CD14-positive monocyte (primary cell): ENCODE measurements around the gene SPATS2. TPM values are rescaled to one million over a fixed set of nuclear protein-coding genes. Genes with fewer than 3 reads are reported as not detected.

ENCODE experiments used
- DNase-seq, 3 donors: peaks; one replicate each; pipeline ENCODE4 v3.0.0-alpha.2; 2011 to 2022
- H2AFZ ChIP-seq: 2 replicates; pipeline ENCODE4 v1.6.0; 2012; ENCODE audit warnings: mild to moderate bottlenecking, low read depth, low read length, inconsistent platforms; ENCODE audit not compliant: insufficient read depth, poor library complexity, severe bottlenecking
- H3K27ac ChIP-seq, 2 donors: 1 replicate in 1 of 2; 2 replicates in 1 of 2; pipeline ENCODE4 v1.5.1; 2012 to 2013; ENCODE audit warnings: low read length in 2 of 2, control low read depth in 1 of 2, inconsistent platforms in 1 of 2, low read depth in 1 of 2, mild to moderate bottlenecking in 1 of 2
- H3K27me3 ChIP-seq, 2 donors: one replicate each; pipeline versions ENCODE4 v1.6.0 to v1.6.1; 2011 to 2013; ENCODE audit warnings: low read length in 2 of 2; ENCODE audit not compliant: control insufficient read depth in 2 of 2, insufficient read depth in 2 of 2
- H3K36me3 ChIP-seq, 2 donors: replicated peaks in 1 of 2; 1 replicate in 1 of 2; 2 replicates in 1 of 2; pipeline versions ENCODE4 v1.5.1 to v1.6.1; 2012 to 2013; ENCODE audit warnings: low read length in 2 of 2, control low read depth in 1 of 2, inconsistent platforms in 1 of 2, mild to moderate bottlenecking in 1 of 2; ENCODE audit not compliant: insufficient read depth in 2 of 2, control insufficient read depth in 1 of 2
- H3K4me1 ChIP-seq, 2 donors: 1 replicate in 1 of 2; 2 replicates in 1 of 2; pipeline versions ENCODE4 v1.5.1 to v1.6.1; 2012 to 2013; ENCODE audit warnings: low read length in 2 of 2, control low read depth in 1 of 2, inconsistent platforms in 1 of 2, mild to moderate bottlenecking in 1 of 2, moderate library complexity in 1 of 2; ENCODE audit not compliant: insufficient read depth in 2 of 2, control insufficient read depth in 1 of 2
- H3K4me2 ChIP-seq: replicated peaks from 2 replicates; pipeline ENCODE3; 2012; ENCODE audit warnings: low read length, moderate library complexity, mild to moderate bottlenecking; ENCODE audit not compliant: poor library complexity, severe bottlenecking; ENCODE audit errors: extremely low read depth
- H3K4me3 ChIP-seq, 3 experiments: fragments of 200-600 bp in 1 of 3; sonication (generic) in 1 of 3; replicated peaks in 1 of 3; 1 replicate in 2 of 3; 2 replicates in 1 of 3; pipeline ENCODE4 v1.5.1; 2011 to 2013; ENCODE audit warnings: low read length in 3 of 3, mild to moderate bottlenecking in 3 of 3, control low read depth in 2 of 3, low read depth in 2 of 3, inconsistent platforms in 1 of 3, moderate library complexity in 1 of 3
- H3K79me2 ChIP-seq: 2 replicates; pipeline ENCODE4 v1.6.0; 2012; ENCODE audit warnings: mild to moderate bottlenecking, control low read depth, inconsistent platforms, low read length, moderate library complexity; ENCODE audit not compliant: insufficient read depth
- H3K9ac ChIP-seq: 2 replicates; pipeline ENCODE4 v1.6.0; 2017; ENCODE audit warnings: low read length, mild to moderate bottlenecking; ENCODE audit not compliant: insufficient read depth, poor library complexity, severe bottlenecking
- H3K9me3 ChIP-seq, 2 donors: replicated peaks in 1 of 2; 1 replicate in 1 of 2; 2 replicates in 1 of 2; pipeline versions ENCODE4 v1.5.1 to v1.6.1; 2012 to 2013; ENCODE audit warnings: low read length in 2 of 2, control low read depth in 1 of 2; ENCODE audit not compliant: control insufficient read depth in 1 of 2, insufficient read depth in 1 of 2
- H4K20me1 ChIP-seq: 2 replicates; pipeline ENCODE4 v1.6.0; 2012; ENCODE audit warnings: mild to moderate bottlenecking, low read length, control low read depth, moderate library complexity; ENCODE audit not compliant: insufficient read depth
- H3K27ac Mint-ChIP-seq, 7 donors: one replicate each; pipeline ENCODE4 v1.8.0; 2020; ENCODE audit warnings: mild to moderate bottlenecking in 7 of 7, mixed read lengths in 7 of 7, moderate library complexity in 6 of 7, inconsistent platforms in 2 of 7
- H3K27me3 Mint-ChIP-seq, 3 donors: one replicate each; pipeline ENCODE4 v1.8.0; 2021 to 2022; ENCODE audit warnings: low read depth in 3 of 3, mild to moderate bottlenecking in 3 of 3, mixed read lengths in 3 of 3, moderate library complexity in 3 of 3, inconsistent platforms in 1 of 3
- H3K36me3 Mint-ChIP-seq, 2 donors: one replicate each; pipeline ENCODE4 v1.8.0; 2020; ENCODE audit warnings: mixed read lengths in 2 of 2, inconsistent platforms in 1 of 2, mild to moderate bottlenecking in 1 of 2
- H3K4me1 Mint-ChIP-seq: one replicate; pipeline ENCODE4 v1.8.0; 2020; ENCODE audit warnings: mild to moderate bottlenecking, mixed read lengths
- H3K4me3 Mint-ChIP-seq, 2 donors: one replicate each; pipeline ENCODE4 v1.8.0; 2020; ENCODE audit warnings: mild to moderate bottlenecking in 2 of 2, mixed read lengths in 2 of 2, moderate library complexity in 1 of 2
- H3K9me3 Mint-ChIP-seq, 7 donors: one replicate each; pipeline ENCODE4 v1.8.0; 2020 to 2022; ENCODE audit warnings: mixed read lengths in 7 of 7, mild to moderate bottlenecking in 6 of 7, moderate library complexity in 6 of 7, inconsistent platforms in 2 of 7
- CTCF ChIP-seq: fragments of 200-600 bp; IDR thresholded peaks from one replicate; pipeline ENCODE4 v1.8.0; 2022; ENCODE audit warnings: antibody characterized with exemption, mild to moderate bottlenecking
- WGBS: methylation state at CpG from one replicate; pipeline ENCODE4 v1.1.5; 2013; ENCODE audit warnings: missing lambda C conversion rate; ENCODE audit not compliant: insufficient coverage; 5-methylcytosine and 5-hydroxymethylcytosine counted together
- intact Hi-C, 2 donors: fragments of 100-400 bp; cut with micrococcal nuclease; formaldehyde crosslinking; loops; one replicate each; pipeline versions ENCODE4 v1.15.0 to v1.15.1; 2023
- polyA plus RNA-seq, 3 donors: library from polyadenylated mRNA; depleted of rRNA in 1 of 3; unstranded in 2 of 3; stranded (reverse) in 1 of 3; fragments of 300-500 nt in 2 of 3; fragments of >200 nt in 1 of 3; fragmentation: Illumina TruSeq in 2 of 3; gene quantifications; 1 replicate in 2 of 3; 2 replicates in 1 of 3; pipeline ENCODE4 v1.2.3, GENCODE V29; 2012 to 2021

Gene SPATS2
- polyA plus RNA-seq, 3 donors, result 1.1 to 3.2 (median 1.8) TPM

- peaks cover 11 to 12% of the 10 kb centered on the region in 2 donors for H3K4me1 ChIP-seq
- no peaks in the 10 kb centered on the region for H3K36me3 ChIP-seq
- no peak overlapping the region for H3K27ac ChIP-seq
- H3K27me3 ChIP-seq, result peaks cover 4 to 65% of the 10 kb centered on the region in 2 donors
- no peak overlapping the region for H3K4me3 Mint-ChIP-seq
- intact Hi-C loops, result no loop called here
- no peak for DNase-seq
- H3K9ac ChIP-seq, result no peak overlapping the region
- peaks cover 2 to 8% of the 10 kb centered on the region in 2 donors for H3K36me3 Mint-ChIP-seq
- H2AFZ ChIP-seq, result no peak overlapping the region
- peaks cover 10% of the 10 kb centered on the region for H3K4me1 Mint-ChIP-seq
- 87% methylated on average over 3 of the region's 3 CpGs for WGBS
- no peaks in the 10 kb centered on the region for H3K79me2 ChIP-seq
- H3K4me2 ChIP-seq, result no peak overlapping the region
- peaks cover 0 to 4% (median 1%) of the 10 kb centered on the region in 7 donors for H3K9me3 Mint-ChIP-seq
- peak overlapping the region in 1 of 7 donors; percentile 76 for H3K27ac Mint-ChIP-seq
- H4K20me1 ChIP-seq, result peaks cover 2% of the 10 kb centered on the region
- TF ChIP-seq CTCF, result no peak
- H3K9me3 ChIP-seq, result no peaks in the 10 kb centered on the region
- H3K27me3 Mint-ChIP-seq, result peaks cover 66 to 90% (median 70%) of the 10 kb centered on the region in 3 donors
- H3K4me3 ChIP-seq, result no peak overlapping the region
Measured at GRCh38 chr12:49546481-49546880, 179.2 kb downstream of the SPATS2 start.

GRCh38 chr12:49547090-49547690, 179.9 kb downstream of the SPATS2 start:
- Histone ChIP-seq H4K20me1 (no peaks in the 10 kb centered on the region), H3K9me3 (no peaks in the 10 kb centered on the region), H3K27me3 (peaks cover 4 to 65% of the 10 kb centered on the region in 2 donors), H3K27ac (no peak overlapping the region), H3K79me2 (no peaks in the 10 kb centered on the region), H3K4me1 (peaks cover 11 to 12% of the 10 kb centered on the region in 2 donors), H2AFZ (no peak overlapping the region), H3K36me3 (no peaks in the 10 kb centered on the region), H3K9ac (no peak overlapping the region), H3K4me2 (no peak overlapping the region), H3K4me3 (no peak overlapping the region)
- intact Hi-C loops, result no loop called here
- Mint-ChIP-seq H3K4me1 (peaks cover 10% of the 10 kb centered on the region), H3K27me3 (peaks cover 69 to 87% (median 69%) of the 10 kb centered on the region in 3 donors), H3K9me3 (peaks cover 0 to 4% (median 1%) of the 10 kb centered on the region in 7 donors), H3K36me3 (peaks cover 0 to 7% of the 10 kb centered on the region in 2 donors), H3K27ac (peak overlapping the region in 1 of 7 donors; percentile 12), H3K4me3 (no peak overlapping the region)
- no peak for TF ChIP-seq CTCF
- no peak for DNase-seq
- 100% methylated on average over 3 of the region's 7 CpGs for WGBS
